GM12892 (cell line): Measurements from ENCODE around the gene LMF1.

Experiments used
- POLR2AphosphoS5 ChIP-seq: IDR thresholded peaks from 2 replicates; pipeline ENCODE4 v1.6.1; 2011; ENCODE audit warnings: low read depth, low read length, control low read depth
- TAF1 ChIP-seq: IDR thresholded peaks from 2 replicates; pipeline ENCODE4 v1.6.1; 2011; ENCODE audit warnings: low read depth, mild to moderate bottlenecking, control low read depth, low read length, borderline replicate concordance

GRCh38 chr16:924806-925205 is 46.0 kb downstream of the LMF1 start:
- TF ChIP-seq POLR2AphosphoS5 (no peak), TAF1 (no peak)
